NCI-H128 (cell line): ENCODE data around the gene SLC1A2.

Experiments used
- DNase-seq: peaks from one replicate; lab custom pipeline; 2025; ENCODE audit not compliant: unreplicated experiment; lab: John Stamatoyannopoulos, UW

The SLC1A2 gene

GRCh38 chr11:35330156-35330889 is 89.0 kb downstream of the SLC1A2 start:
- no peak for DNase-seq

- no peak for DNase-seq
Measured at GRCh38 chr11:35327829-35328228, 91.5 kb downstream of the SLC1A2 start.

GRCh38 chr11:35326266-35326879 is 93.0 kb downstream of the SLC1A2 start:
- no peak for DNase-seq

- DNase-seq, result no peak
Measured at GRCh38 chr11:35324981-35325380, 94.4 kb downstream of the SLC1A2 start.

GRCh38 chr11:35324183-35324886 is 95.0 kb downstream of the SLC1A2 start:
- no peak for DNase-seq

GRCh38 chr11:35323076-35323868 is 96.1 kb downstream of the SLC1A2 start:
- no peak for DNase-seq

GRCh38 chr11:35322318-35322979 is 96.9 kb downstream of the SLC1A2 start:
- DNase-seq, result no peak

GRCh38 chr11:35321532-35322317 is 97.6 kb downstream of the SLC1A2 start:
- no peak for DNase-seq

- no peak for DNase-seq
Measured at GRCh38 chr11:35321111-35321510, 98.2 kb downstream of the SLC1A2 start.

GRCh38 chr11:35318977-35319925 is 100.1 kb downstream of the SLC1A2 start:
- DNase-seq, result no peak

GRCh38 chr11:35318309-35318708 is 101.0 kb downstream of the SLC1A2 start:
- no peak for DNase-seq

GRCh38 chr11:35317253-35317652 is 102.1 kb downstream of the SLC1A2 start:
- no peak for DNase-seq

GRCh38 chr11:35316161-35316560 is 103.2 kb downstream of the SLC1A2 start:
- no peak for DNase-seq

- DNase-seq, result no peak
Measured at GRCh38 chr11:35313760-35314153, 105.6 kb downstream of the SLC1A2 start.

GRCh38 chr11:35313066-35313759 is 106.1 kb downstream of the SLC1A2 start:
- no peak for DNase-seq

GRCh38 chr11:35311331-35311730 is 108.0 kb downstream of the SLC1A2 start:
- no peak for DNase-seq

- no peak for DNase-seq
Measured at GRCh38 chr11:35308157-35308556, 111.2 kb downstream of the SLC1A2 start.

- no peak for DNase-seq
Measured at GRCh38 chr11:35307221-35307621, 112.1 kb downstream of the SLC1A2 start.
